Measurements from ENCODE around the gene SOCS1.

SOCS1 gene

GRCh38 chr16:11236461-11237254, 19.3 kb downstream of the SOCS1 start:
- Histone ChIP-seq H3K27ac (ENCODE audit: low read depth, low read length) (no peak overlapping the region), H3K36me3 (ENCODE audit: control insufficient read depth, low read length) (no peaks in the 10 kb centered on the region), H4K20me1 (ENCODE audit: control insufficient read depth, insufficient read depth, low read depth, low read length) (no peaks in the 10 kb centered on the region), H3K4me1 (ENCODE audit: control insufficient read depth, low read length) (peaks cover 22% of the 10 kb centered on the region), H3K9me3 (ENCODE audit: control insufficient read depth, insufficient read depth, low read length) (no peaks in the 10 kb centered on the region), H3K27me3 (ENCODE audit: control insufficient read depth, low read length) (peaks cover 26% of the 10 kb centered on the region), H3K9me2 (replicated peaks; ENCODE audit: control insufficient read depth, low read length) (no peaks in the 10 kb centered on the region), H3F3A (ENCODE audit: control insufficient read depth, insufficient read depth) (no peaks in the 10 kb centered on the region), H3K4me2 (ENCODE audit: low read length) (no peak overlapping the region), H3K79me2 (ENCODE audit: control insufficient read depth, low read length) (no peaks in the 10 kb centered on the region), H3K4me3 (ENCODE audit: low read length) (no peak overlapping the region)
- TF ChIP-seq CTCF (IDR thresholded peaks at IDR 0.05; ENCODE audit: low read depth, low read length, poor library complexity, severe bottlenecking) = no peak
- no peak for TF ChIP-seq EZH2phosphoT487 (IDR thresholded peaks at IDR 0.05; ENCODE audit: borderline replicate concordance, low read length)

DNA sequence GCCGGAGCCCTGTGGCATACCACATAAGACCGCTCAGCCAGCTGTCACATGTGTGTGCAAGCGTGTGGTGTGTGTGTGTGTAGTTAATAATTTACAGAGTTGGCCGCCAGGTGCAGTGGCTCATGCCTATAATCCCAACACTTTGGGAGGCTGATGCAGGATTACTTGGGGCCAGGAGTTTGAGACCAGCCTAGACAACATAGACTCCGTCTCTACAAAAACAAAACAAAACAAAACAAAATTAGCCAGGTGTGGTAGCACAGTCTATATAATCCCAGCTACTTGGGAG, 20.4 kb downstream of the SOCS1 start:
- H3F3A ChIP-seq (ENCODE audit: control insufficient read depth, insufficient read depth) = no peaks in the 10 kb centered on the region
- peaks cover 18% of the 10 kb centered on the region for H3K4me1 ChIP-seq (ENCODE audit: control insufficient read depth, low read length)
- H3K27me3 ChIP-seq (ENCODE audit: control insufficient read depth, low read length) = peaks cover 29% of the 10 kb centered on the region
- H4K20me1 ChIP-seq (ENCODE audit: control insufficient read depth, insufficient read depth, low read depth, low read length) = no peaks in the 10 kb centered on the region
- no peaks in the 10 kb centered on the region for H3K9me3 ChIP-seq (ENCODE audit: control insufficient read depth, insufficient read depth, low read length)
- no peaks in the 10 kb centered on the region for H3K79me2 ChIP-seq (ENCODE audit: control insufficient read depth, low read length)
- H3K36me3 ChIP-seq (ENCODE audit: control insufficient read depth, low read length) = no peaks in the 10 kb centered on the region
- no peaks in the 10 kb centered on the region for H3K9me2 ChIP-seq (replicated peaks; ENCODE audit: control insufficient read depth, low read length)
- no peak overlapping the region for H3K4me3 ChIP-seq (ENCODE audit: low read length)
- H3K27ac ChIP-seq (ENCODE audit: low read depth, low read length) = no peak overlapping the region
- TF ChIP-seq CTCF (IDR thresholded peaks at IDR 0.05; ENCODE audit: low read depth, low read length, poor library complexity, severe bottlenecking) = no peak
- no peak for TF ChIP-seq EZH2phosphoT487 (IDR thresholded peaks at IDR 0.05; ENCODE audit: borderline replicate concordance, low read length)
- H3K4me2 ChIP-seq (ENCODE audit: low read length) = no peak overlapping the region

DNA sequence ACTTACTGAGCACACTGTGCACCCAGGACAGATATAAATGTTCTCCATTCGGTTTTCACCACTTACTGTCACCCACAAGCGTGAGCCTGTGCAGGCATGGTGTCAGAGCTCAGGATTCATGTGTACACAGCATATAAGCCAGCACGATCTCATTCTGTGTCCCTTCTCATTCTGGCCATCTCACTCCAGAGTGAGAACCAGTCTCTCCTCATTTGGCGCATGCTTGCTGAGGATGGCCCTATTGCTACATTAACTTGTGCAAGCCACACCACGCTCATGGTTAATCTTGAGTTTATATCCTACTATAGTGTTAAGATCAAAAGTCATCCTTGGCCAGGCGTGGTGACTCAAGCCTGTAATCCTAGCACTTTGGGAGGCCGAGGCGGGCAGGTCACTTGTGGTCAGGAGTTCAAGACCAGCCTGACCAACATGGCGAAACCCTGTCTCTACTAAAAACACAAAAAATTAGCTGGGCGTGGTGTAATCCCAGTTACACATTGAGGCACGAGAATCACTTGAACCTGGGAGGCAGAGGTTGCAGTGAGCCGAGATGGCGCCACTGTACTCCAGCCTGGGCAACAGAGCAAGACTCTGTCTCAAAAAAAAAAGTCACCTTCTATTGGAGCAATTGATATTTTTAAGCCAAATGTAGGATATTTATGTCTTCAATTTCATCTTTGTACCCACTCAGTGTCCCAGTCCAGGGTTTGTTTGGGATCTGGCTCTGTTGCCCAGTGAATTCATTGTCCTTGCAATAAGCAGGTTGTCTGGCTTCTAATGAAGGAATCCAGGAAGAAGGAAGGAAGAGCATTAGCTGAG, 20.9 kb downstream of the SOCS1 start:
- Histone ChIP-seq H3K27me3 (ENCODE audit: control insufficient read depth, low read length) (peaks cover 29% of the 10 kb centered on the region), H3K79me2 (ENCODE audit: control insufficient read depth, low read length) (no peaks in the 10 kb centered on the region), H3K9me3 (ENCODE audit: control insufficient read depth, insufficient read depth, low read length) (no peaks in the 10 kb centered on the region), H3F3A (ENCODE audit: control insufficient read depth, insufficient read depth) (no peaks in the 10 kb centered on the region), H3K36me3 (ENCODE audit: control insufficient read depth, low read length) (no peaks in the 10 kb centered on the region), H3K27ac (ENCODE audit: low read depth, low read length) (no peak overlapping the region), H3K4me2 (ENCODE audit: low read length) (no peak overlapping the region), H4K20me1 (ENCODE audit: control insufficient read depth, insufficient read depth, low read depth, low read length) (no peaks in the 10 kb centered on the region), H3K4me3 (ENCODE audit: low read length) (no peak overlapping the region), H3K4me1 (ENCODE audit: control insufficient read depth, low read length) (peaks cover 17% of the 10 kb centered on the region), H3K9me2 (replicated peaks; ENCODE audit: control insufficient read depth, low read length) (no peaks in the 10 kb centered on the region)
- TF ChIP-seq EZH2phosphoT487 (IDR thresholded peaks at IDR 0.05; ENCODE audit: borderline replicate concordance, low read length) (no peak), CTCF (IDR thresholded peaks at IDR 0.05; ENCODE audit: low read depth, low read length, poor library complexity, severe bottlenecking) (no peak)
